Kidney (tissue), 14 donors: ENCODE data around the gene CISD1. TPM values are rescaled to one million over a fixed set of nuclear protein-coding genes. Genes with fewer than 3 reads are reported as not detected.

Experiments used
- DNase-seq, 5 donors: peaks; one replicate each; pipeline ENCODE4 v3.0.0-alpha.2; 2013 to 2020
- FAIRE-seq: peaks from 2 replicates; lab custom pipeline; 2012; peaks lifted over from hg19 to GRCh38; lab: Jason Lieb, UNC
- H3K27ac ChIP-seq, 2 donors: one replicate each; pipeline ENCODE4 v1.7.0; 2013; ENCODE audit warnings: low read depth in 2 of 2, low read length in 2 of 2, inconsistent platforms in 1 of 2
- H3K27me3 ChIP-seq: one replicate; pipeline ENCODE4 v1.7.1; 2013; ENCODE audit warnings: low read length, inconsistent platforms; ENCODE audit not compliant: control insufficient read depth, insufficient read depth
- H3K36me3 ChIP-seq, 3 donors: one replicate each; pipeline versions ENCODE4 v1.7.0 to v1.7.1; 2013; ENCODE audit warnings: low read length in 3 of 3, control low read depth in 1 of 3, inconsistent platforms in 1 of 3; ENCODE audit not compliant: insufficient read depth in 3 of 3, control insufficient read depth in 2 of 3
- H3K4me1 ChIP-seq, 3 donors: one replicate each; pipeline versions ENCODE4 v1.7.0 to v1.7.1; 2013; ENCODE audit warnings: low read length in 3 of 3, inconsistent platforms in 1 of 3, low read depth in 1 of 3; ENCODE audit not compliant: control insufficient read depth in 2 of 3, insufficient read depth in 2 of 3
- H3K4me3 ChIP-seq, 3 donors: one replicate each; pipeline versions ENCODE4 v1.7.0 to v1.8.1; 2013; ENCODE audit warnings: low read length in 3 of 3, control low read depth in 1 of 3, inconsistent platforms in 1 of 3
- H3K9ac ChIP-seq, 3 donors: one replicate each; pipeline versions ENCODE4 v1.7.0 to v1.7.1; 2013; ENCODE audit warnings: low read length in 3 of 3, control low read depth in 1 of 3, inconsistent platforms in 1 of 3
- H3K9me3 ChIP-seq, 3 donors: one replicate each; pipeline versions ENCODE4 v1.7.0 to v1.7.1; 2013; ENCODE audit warnings: low read length in 3 of 3, control low read depth in 1 of 3, inconsistent platforms in 1 of 3; ENCODE audit not compliant: control insufficient read depth in 2 of 3, insufficient read depth in 1 of 3
- intact Hi-C: fragments of 100-400 bp; cut with DNase I; formaldehyde crosslinking; loops from one replicate; pipeline ENCODE4 v1.11.1; 2022
- polyA plus RNA-seq: library from polyadenylated mRNA; stranded (reverse); fragments of 350-450 nt; fragmentation: Illumina TruSeq; extraction: RNeasy Lipid Tissue Mini Kit (QIAGEN cat#74804); gene quantifications from one replicate; pipeline ENCODE4 v1.2.3, GENCODE V29; 2014; ENCODE audit warnings: low read depth, low replicate concordance; ENCODE audit not compliant: insufficient read depth
- total RNA-seq: library from RNA; stranded (reverse); fragmentation: NEBNext Ultra II Directional; extraction: Animal tissue kit (Norgen Biotek cat#: 25700); gene quantifications from one replicate; pipeline ENCODE4 v1.2.1, GENCODE V29; 2021
- TF ChIP-seq, protein P1 (sequence below): IDR thresholded peaks from 3 replicates; pipeline ENCODE4 v1.5.1; 2012; ENCODE audit warnings: mild to moderate bottlenecking, moderate library complexity, borderline replicate concordance; ENCODE audit not compliant: insufficient read depth; ENCODE audit errors: extremely low read depth
- donor health status: control.
- donor health status: control.
- donor health status: control.
- donor health status: control.
- donor health status: control.
- donor health status: DM: yes; HTN: yes; CAD: no.
- donor health status: Normal renal cell carcinoma (clear cell type).

Gene CISD1
- total and polyA plus RNA-seq, 2 donors from 2014 or later: 38.0 to 216 TPM

DNA sequence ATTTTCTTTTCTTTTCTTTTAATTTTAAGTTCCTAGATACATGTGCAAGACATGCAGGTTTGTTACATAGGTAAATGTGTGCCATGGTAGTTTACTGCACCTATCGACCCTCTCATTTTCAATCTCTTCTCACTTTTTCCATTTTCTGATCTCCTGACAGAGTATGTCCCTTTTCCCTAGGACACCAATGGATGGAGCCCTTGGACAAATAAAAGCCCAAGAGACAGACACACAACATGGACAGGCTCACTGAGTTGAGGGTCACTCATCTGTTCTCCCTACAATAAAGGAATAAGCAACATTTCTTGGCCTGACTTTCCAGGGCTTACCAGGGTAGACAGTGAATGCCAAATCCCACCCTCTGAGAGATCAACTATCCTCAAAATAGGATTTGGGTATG, 50.6 kb downstream of the CISD1 start:
- intact Hi-C loops: no loop called here
- DNase-seq (no peak), FAIRE-seq (no peak)
- Histone ChIP-seq H3K9ac (no peak overlapping the region), H3K9me3 (no peaks in the 10 kb centered on the region), H3K27me3 (no peaks in the 10 kb centered on the region), H3K4me3 (no peak overlapping the region), H3K36me3 (no peaks in the 10 kb centered on the region), H3K27ac (no peak overlapping the region), H3K4me1 (no peaks in the 10 kb centered on the region)
- TF ChIP-seq, protein P1, sequence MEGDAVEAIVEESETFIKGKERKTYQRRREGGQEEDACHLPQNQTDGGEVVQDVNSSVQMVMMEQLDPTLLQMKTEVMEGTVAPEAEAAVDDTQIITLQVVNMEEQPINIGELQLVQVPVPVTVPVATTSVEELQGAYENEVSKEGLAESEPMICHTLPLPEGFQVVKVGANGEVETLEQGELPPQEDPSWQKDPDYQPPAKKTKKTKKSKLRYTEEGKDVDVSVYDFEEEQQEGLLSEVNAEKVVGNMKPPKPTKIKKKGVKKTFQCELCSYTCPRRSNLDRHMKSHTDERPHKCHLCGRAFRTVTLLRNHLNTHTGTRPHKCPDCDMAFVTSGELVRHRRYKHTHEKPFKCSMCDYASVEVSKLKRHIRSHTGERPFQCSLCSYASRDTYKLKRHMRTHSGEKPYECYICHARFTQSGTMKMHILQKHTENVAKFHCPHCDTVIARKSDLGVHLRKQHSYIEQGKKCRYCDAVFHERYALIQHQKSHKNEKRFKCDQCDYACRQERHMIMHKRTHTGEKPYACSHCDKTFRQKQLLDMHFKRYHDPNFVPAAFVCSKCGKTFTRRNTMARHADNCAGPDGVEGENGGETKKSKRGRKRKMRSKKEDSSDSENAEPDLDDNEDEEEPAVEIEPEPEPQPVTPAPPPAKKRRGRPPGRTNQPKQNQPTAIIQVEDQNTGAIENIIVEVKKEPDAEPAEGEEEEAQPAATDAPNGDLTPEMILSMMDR: no peak

DNA sequence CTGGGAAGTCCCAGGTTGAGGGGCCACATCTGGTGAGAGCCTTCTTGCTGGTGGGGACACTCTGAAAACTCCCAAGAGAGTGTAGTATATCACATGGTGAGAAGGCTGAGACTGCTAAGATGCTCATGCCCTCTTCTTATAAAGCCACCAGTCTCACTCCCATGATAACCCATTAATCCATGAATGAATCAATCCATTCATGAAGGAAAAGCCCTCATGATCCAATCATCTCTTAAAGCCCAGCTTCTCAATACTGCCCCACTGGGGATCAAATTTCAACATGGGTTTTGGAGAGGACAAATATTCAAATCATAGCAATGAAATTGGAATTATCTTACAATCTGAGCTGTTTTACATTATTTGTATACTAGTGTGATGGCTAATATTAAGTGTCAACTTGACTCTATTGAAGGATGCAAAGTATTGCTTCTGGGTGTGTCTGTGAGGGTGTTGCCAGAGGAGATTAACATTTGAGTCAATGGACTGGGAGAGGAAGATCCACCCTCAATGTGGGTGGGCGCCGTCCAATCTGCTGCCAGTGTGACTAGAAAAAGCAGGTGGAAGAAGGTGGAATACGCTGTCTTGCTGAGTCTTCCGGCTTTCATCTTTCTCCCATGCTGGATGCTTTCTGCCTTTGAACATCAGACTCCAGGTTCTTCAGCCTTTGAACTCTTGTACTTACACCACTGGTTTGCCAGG, 51.5 kb downstream of the CISD1 start:
- Histone ChIP-seq H3K4me3 (no peak overlapping the region), H3K9me3 (no peaks in the 10 kb centered on the region), H3K4me1 (no peaks in the 10 kb centered on the region), H3K27me3 (no peaks in the 10 kb centered on the region), H3K36me3 (no peaks in the 10 kb centered on the region), H3K9ac (no peak overlapping the region), H3K27ac (no peak overlapping the region)
- intact Hi-C loops: no loop called here
- TF ChIP-seq, protein P1: no peak
- no peak for FAIRE-seq
- no peak for DNase-seq

GRCh38 chr10:58322072-58322834, 53.3 kb downstream of the CISD1 start:
- H3K9me3 ChIP-seq: no peaks in the 10 kb centered on the region
- DNase-seq (peak in 1 of 5 donors; percentile 9), FAIRE-seq (no peak)
- H3K4me1 ChIP-seq: no peaks in the 10 kb centered on the region
- TF ChIP-seq, protein P1: no peak
- no peaks in the 10 kb centered on the region for H3K36me3 ChIP-seq
- no peaks in the 10 kb centered on the region for H3K27me3 ChIP-seq
- intact Hi-C loops: no loop called here
- no peak overlapping the region for H3K9ac ChIP-seq
- no peak overlapping the region for H3K4me3 ChIP-seq
- H3K27ac ChIP-seq: no peak overlapping the region
